HAP-1 (cell line): Measurements from ENCODE around the gene ILF2.

ENCODE experiments used
- DNase-seq, 2 experiments: peaks; one replicate each; pipeline ENCODE4 v3.0.0-alpha.2; 2016 to 2020; ENCODE audit warnings: low spot score in 2 of 2
- H3K27me3 ChIP-seq: fragments of 250-450 bp; sonication (Bioruptor Pico); 2 replicates; pipeline ENCODE4 v1.5.1; 2020; ENCODE audit warnings: low read depth, mild to moderate bottlenecking, moderate library complexity
- H3K36me3 ChIP-seq: fragments of 250-450 bp; sonication (Bioruptor Pico); replicated peaks from 2 replicates; pipeline ENCODE4 v1.5.1; 2020; ENCODE audit warnings: mild to moderate bottlenecking
- H3K4me1 ChIP-seq: fragments of 250-450 bp; sonication (Bioruptor Pico); 2 replicates; pipeline ENCODE4 v1.5.1; 2020; ENCODE audit warnings: mild to moderate bottlenecking
- H3K4me3 ChIP-seq: fragments of 250-450 bp; sonication (Bioruptor Pico); 2 replicates; pipeline ENCODE4 v1.5.1; 2020; ENCODE audit warnings: mild to moderate bottlenecking, moderate library complexity
- H3K9me3 ChIP-seq: fragments of 250-450 bp; sonication (Bioruptor Pico); 2 replicates; pipeline ENCODE4 v1.5.1; 2020; ENCODE audit warnings: mild to moderate bottlenecking, moderate library complexity
- in situ Hi-C: fragments of 300-500 bp; cut with MboI; formaldehyde crosslinking; loops from 3 replicates; pipeline ENCODE4 v1.14.3; 2020; ENCODE audit warnings: low sequenced_read_pairs, inconsistent platforms, mixed read lengths

Gene ILF2

DNA sequence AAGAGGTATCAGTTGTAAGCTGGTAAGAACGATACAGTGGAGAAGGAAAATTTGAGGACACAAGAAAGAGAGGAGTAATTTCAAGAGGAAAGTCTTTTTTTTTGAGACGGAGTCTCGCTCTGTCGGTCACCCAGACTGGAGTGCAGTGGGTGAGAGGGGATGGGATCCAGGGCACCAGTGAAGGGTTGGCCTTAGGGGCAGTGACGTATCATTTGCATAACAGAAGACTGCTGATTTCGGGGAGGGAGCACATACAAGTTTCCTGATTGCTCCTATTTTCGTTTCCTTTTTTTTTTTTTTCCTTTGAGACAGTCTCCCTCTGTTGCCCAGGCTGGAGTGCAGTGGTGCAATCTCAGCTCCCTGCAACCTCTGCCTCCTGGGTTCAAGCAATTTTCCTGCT is 47.7 kb downstream of the ILF2 start:
- no peak for DNase-seq
- Histone ChIP-seq H3K4me1 (peaks cover 19% of the 10 kb centered on the region), H3K4me3 (no peak overlapping the region), H3K9me3 (no peaks in the 10 kb centered on the region), H3K27me3 (no peaks in the 10 kb centered on the region), H3K36me3 (peaks cover 16% of the 10 kb centered on the region)
- in situ Hi-C loops: no loop called here

DNA sequence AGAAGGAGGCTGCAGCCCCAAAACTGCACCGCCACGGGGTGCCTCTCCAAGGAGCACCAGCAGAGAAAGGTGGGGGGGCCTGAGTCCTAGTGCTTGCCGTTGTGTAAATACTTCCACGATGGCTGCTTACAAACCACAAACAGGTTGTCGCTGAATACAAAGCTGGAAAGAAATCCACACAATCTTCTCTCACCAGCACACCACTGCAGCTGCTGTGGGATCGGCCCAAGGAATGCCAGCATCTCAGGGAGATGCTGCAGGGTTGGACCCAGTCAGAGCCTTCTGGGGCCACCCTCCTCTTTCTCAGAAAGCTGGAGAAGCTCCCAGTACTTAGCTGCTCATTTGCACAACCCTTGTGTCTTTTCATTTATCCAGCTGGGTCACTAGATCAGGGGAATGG is 51.6 kb downstream of the ILF2 start:
- no peak overlapping the region for H3K4me3 ChIP-seq
- no peaks in the 10 kb centered on the region for H3K9me3 ChIP-seq
- DNase-seq: no peak
- H3K4me1 ChIP-seq: peaks cover 4% of the 10 kb centered on the region; the same call in 1 of the 2 replicates
- H3K36me3 ChIP-seq: peaks cover 9% of the 10 kb centered on the region
- in situ Hi-C loops: no loop called here
- H3K27me3 ChIP-seq: no peaks in the 10 kb centered on the region

DNA sequence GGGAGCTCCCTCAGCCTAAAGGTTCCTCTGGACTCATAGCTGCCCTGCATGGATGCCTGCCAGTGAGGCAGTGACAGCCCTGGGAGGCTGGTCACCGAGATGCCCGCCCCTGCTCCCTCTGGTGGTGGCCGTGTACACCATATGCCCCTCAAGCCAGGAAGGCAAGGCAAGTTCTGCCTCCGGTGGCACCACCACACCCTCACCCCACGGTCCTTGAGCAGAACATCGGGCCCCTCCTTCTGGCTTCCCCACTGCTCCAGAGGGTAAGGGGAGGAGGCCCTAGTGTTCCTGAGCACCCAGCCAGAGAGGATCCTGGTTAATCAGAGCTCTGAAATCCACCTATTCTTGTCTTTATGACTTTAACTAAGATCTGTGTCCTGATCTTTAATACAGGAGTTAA is 53.1 kb downstream of the ILF2 start:
- no peaks in the 10 kb centered on the region for H3K4me1 ChIP-seq
- no peak for DNase-seq
- peaks cover 9% of the 10 kb centered on the region for H3K36me3 ChIP-seq
- no peaks in the 10 kb centered on the region for H3K9me3 ChIP-seq
- H3K4me3 ChIP-seq: no peak overlapping the region
- in situ Hi-C loops: no loop called here
- H3K27me3 ChIP-seq: no peaks in the 10 kb centered on the region

DNA sequence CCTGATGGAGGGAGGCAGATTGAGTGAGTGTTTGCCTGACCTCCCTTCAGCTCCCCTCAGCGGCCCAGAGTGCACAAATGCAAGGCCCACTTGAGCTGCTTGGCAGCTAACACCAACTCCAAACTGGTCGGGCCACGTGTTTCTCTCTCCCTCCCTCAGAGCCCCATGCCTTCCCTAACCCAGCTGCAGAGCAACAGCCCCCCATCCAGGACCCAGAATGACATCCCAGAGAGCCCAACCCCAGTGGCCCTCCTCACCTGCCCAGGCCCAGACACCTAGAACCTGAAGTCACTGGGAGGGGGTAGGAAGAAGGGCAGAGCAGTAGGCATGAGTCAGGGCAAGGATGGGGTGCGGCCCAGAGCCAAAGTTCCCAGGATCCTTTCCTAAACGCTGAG is 53.9 kb downstream of the ILF2 start:
- Histone ChIP-seq H3K9me3 (no peaks in the 10 kb centered on the region), H3K4me3 (no peak overlapping the region), H3K4me1 (no peaks in the 10 kb centered on the region), H3K27me3 (no peaks in the 10 kb centered on the region), H3K36me3 (peaks cover 6% of the 10 kb centered on the region)
- no peak for DNase-seq
- in situ Hi-C loops: no loop called here

DNA sequence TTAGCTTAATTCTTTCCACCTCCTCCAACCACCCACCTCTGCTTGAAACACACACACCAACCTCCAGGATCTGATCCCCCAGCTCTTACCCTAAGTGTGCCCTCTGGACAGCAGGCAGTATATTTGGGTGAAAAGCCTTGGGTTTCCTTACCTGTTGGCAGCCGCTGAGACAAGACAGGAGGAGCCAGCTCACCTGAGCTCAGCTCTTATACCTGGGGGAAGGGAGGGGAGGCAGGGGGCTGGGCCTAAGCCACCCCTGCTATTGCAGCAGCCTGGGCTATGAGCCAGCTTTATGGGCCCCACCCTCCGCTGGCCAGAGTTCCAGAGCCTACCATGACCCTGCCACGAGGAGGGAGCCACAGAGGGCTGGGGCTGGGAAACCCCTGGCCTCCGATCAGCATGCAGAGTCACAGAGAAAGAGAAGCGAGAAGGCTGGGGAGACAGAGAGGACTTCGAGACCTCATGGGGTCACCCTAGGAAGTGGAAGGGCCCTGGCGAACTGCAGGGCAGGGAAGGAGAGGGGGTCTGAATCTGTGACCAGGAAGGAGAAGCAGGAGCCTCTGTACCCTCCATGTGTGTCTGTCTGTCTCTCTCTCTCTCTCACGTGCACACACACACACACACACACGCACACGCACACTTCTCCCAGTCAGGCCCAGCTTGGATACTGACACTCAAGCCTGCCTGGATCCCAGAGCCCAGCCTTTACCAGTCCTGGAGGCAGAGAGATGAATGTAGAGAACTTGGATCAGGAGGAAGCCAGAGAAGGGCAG is 54.5 kb downstream of the ILF2 start, which contains the start of gene S100A14:
TSS of gene S100A14 (minus strand) at position 182 of the 773 bp plus-strand sequence. CDS start 467 bp downstream, outside the sequence.
- no peak for DNase-seq
- Histone ChIP-seq H3K9me3 (no peaks in the 10 kb centered on the region), H3K36me3 (peaks cover 6% of the 10 kb centered on the region), H3K4me1 (no peaks in the 10 kb centered on the region), H3K27me3 (no peaks in the 10 kb centered on the region), H3K4me3 (no peak within 1 kb of the TSS)
- in situ Hi-C loops: no loop called here

DNA sequence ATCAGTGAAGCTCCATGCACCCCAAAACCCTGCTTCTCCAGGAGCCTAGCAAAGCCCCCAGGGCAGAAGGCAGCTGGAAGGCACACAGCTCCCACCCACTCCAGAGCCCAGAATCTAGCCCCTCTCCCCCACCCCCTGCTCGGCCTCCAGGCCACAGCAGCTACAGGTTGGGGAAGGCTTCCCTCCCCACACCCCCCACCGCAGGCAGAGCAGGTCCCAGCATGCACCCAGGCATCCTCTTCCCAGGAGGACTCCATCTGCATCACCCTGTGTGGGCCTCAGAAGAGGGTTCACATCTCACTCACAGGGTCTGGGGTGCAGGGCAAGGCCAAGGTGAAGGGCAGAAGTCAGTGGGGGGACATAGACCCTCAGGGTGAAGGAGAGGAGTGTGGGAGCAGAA is 55.4 kb downstream of the ILF2 start:
- in situ Hi-C loops: no loop called here
- no peaks in the 10 kb centered on the region for H3K9me3 ChIP-seq
- H3K4me1 ChIP-seq: no peaks in the 10 kb centered on the region
- H3K4me3 ChIP-seq: no peak overlapping the region
- peaks cover 6% of the 10 kb centered on the region for H3K36me3 ChIP-seq
- DNase-seq: no peak
- H3K27me3 ChIP-seq: no peaks in the 10 kb centered on the region

DNA sequence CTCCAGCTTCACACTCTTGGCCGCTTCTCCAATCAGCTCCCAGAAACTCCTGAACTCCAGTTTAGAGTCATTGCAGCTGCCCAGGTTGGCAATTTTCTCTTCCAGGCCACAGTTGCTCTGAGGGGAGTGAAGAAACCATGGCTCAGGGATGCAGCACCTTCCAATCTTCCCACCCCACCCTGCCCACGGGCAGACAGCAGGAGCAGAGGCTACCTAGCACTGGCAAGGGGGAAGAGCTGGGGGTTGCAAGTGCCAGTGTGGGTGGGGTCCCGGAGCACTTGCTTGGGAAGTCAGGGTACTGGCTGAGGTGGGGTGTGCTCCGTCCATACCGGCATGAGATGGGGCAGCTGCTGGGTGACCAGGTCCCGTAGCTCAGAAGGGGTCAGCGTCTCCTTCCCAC is 55.9 kb downstream of the ILF2 start:
- Histone ChIP-seq H3K9me3 (no peaks in the 10 kb centered on the region), H3K4me3 (no peak overlapping the region), H3K4me1 (no peaks in the 10 kb centered on the region), H3K36me3 (peaks cover 6% of the 10 kb centered on the region), H3K27me3 (no peaks in the 10 kb centered on the region)
- in situ Hi-C loops: no loop called here
- DNase-seq: no peak

DNA sequence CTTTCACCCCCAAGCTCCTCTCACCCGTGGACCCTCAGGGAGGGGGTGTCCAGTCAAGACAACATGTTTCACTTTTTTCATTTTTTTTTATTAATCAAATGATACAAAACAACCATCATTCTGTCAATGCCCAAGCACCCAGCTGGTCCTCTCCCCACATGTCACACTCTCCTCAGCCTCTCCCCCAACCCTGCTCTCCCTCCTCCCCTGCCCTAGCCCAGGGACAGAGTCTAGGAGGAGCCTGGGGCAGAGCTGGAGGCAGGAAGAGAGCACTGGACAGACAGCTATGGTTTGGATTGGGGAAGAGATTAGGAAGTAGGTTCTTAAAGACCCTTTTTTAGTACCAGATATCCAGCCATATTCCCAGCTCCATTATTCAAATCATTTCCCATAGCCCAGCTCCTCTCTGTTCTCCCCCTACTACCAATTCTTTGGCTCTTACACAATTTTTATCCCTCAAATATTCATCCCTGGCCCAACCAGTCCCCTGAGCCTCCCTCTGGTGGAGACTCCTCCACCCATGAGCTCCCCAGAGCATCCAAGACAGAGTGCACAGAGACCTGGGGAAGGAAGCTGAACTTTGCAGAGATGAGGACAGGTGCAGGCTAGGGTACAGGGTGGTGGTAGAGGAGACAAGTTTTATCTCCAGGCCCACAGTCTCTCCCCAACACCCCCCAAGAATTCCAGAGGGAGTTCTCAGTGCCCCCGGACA is 56.4 kb downstream of the ILF2 start:
- Histone ChIP-seq H3K4me1 (peaks cover under 1% of the 10 kb centered on the region), H3K27me3 (no peaks in the 10 kb centered on the region), H3K9me3 (no peaks in the 10 kb centered on the region), H3K4me3 (no peak overlapping the region), H3K36me3 (peaks cover under 1% of the 10 kb centered on the region; the same call in 1 of the 2 replicates)
- in situ Hi-C loops: no loop called here
- DNase-seq: no peak

DNA sequence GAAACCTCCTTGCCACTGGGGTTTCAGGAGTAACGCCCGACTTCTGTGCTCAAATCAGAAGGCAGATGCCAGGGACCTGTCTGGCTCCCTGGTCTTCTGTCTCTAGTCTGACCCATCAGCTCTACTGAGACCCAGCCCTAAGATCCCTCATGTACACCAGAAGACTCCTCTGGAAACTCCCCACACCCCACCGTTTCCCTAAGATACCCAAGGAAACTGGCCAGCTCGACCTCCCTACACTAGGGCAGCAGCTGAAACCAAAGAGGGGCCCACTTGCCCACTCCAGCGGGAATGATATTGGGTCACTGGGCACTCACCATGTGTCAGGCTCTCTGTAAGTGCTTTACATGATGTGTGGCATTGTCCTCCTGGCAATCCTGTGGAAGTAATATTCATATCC is 57.4 kb downstream of the ILF2 start:
- in situ Hi-C loops: no loop called here
- H3K4me3 ChIP-seq: no peak overlapping the region
- H3K9me3 ChIP-seq: no peaks in the 10 kb centered on the region
- H3K36me3 ChIP-seq: no peaks in the 10 kb centered on the region
- no peak for DNase-seq
- H3K27me3 ChIP-seq: no peaks in the 10 kb centered on the region
- peaks cover 10% of the 10 kb centered on the region for H3K4me1 ChIP-seq

DNA sequence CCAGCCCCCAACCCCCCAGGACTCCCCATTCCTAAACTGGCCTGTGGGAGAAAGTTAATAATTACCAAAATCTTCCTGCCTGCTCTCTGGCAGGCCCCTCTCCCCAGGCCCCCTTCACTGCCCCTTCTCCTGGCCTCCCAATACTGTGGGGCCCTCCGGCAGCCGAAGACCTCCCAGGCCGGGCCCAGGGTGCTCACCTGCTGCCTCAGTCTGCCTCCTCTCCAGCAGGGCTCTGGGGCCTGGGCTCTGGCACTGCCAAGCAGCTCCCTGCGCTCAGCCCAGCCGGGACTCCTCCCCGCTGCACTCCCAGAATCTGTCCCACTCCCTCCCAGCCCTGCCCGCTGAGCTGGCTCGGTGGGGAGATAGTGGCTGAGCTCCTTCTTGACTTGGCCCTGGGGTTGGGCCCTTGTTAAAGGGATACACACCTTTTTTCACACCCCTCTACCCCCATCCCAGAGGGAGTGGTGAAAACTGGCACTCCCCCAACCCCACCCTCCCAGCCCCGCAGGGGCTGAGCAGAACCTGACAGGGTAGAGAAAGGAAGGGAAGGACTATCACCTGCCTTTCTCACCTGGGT is 58.0 kb downstream of the ILF2 start, which contains the start of gene S100A16:
TSS of gene S100A16 (minus strand) at position 383 of the 577 bp plus-strand sequence. CDS start 4,986 bp downstream, outside the sequence.
- Histone ChIP-seq H3K4me1 (peaks cover 10% of the 10 kb centered on the region), H3K27me3 (no peaks in the 10 kb centered on the region), H3K9me3 (no peaks in the 10 kb centered on the region), H3K36me3 (no peaks in the 10 kb centered on the region), H3K4me3 (no peak within 1 kb of the TSS)
- in situ Hi-C loops: no loop called here
- no peak for DNase-seq

DNA sequence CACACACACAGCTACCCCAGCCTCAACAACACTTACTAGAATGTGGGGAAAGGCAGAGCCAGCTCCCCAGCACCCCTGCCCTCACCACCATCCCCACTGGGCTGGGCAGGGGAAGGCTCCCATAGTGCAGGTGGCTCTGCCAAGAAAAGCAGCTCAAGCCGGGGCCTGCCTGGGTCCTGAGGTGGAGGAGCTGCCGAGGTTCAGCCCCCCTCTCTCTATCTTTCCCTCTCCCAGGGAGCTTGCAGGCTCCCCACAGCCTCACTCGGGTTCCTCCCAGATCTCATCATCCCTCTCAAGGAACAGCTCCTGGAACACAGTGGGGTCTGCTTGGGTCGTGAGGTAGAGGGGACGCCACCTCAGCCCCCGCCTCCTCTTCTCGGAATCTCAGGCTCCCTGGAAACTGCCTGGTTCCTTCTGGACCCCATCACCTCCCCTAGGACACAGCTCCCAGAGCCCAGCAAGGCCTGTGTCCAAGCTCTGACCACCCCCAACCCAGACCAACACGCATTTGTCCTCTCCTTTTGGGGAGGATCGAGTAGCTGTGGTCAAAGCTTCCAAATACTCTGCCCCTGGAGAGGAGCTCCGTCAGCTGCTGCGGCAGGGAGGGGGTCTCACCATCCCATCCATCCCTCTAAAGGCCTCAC is 58.6 kb downstream of the ILF2 start:
- Histone ChIP-seq H3K9me3 (no peaks in the 10 kb centered on the region), H3K27me3 (no peaks in the 10 kb centered on the region), H3K4me3 (no peak overlapping the region), H3K4me1 (peaks cover 10% of the 10 kb centered on the region), H3K36me3 (no peaks in the 10 kb centered on the region)
- in situ Hi-C loops: no loop called here
- no peak for DNase-seq
